Esophagus muscularis mucosa (tissue), 4 donors: ENCODE data around the gene OLFM2. TPM values are rescaled to one million over a fixed set of nuclear protein-coding genes. Genes with fewer than 3 reads are reported as not detected.

ENCODE experiments used
- DNase-seq: peaks from one replicate; pipeline ENCODE4 v3.0.0-alpha.2; 2017; ENCODE audit errors: extremely low spot score
- H3K27ac ChIP-seq, 4 donors: fragments of 200-600 bp; sonication (generic); replicated peaks in 1 of 4; 1 replicate in 3 of 4; 2 replicates in 1 of 4; pipeline ENCODE4 v1.5.1; 2016 to 2019; ENCODE audit warnings: mild to moderate bottlenecking in 1 of 4
- H3K27me3 ChIP-seq, 4 donors: fragments of 200-600 bp; sonication (generic); one replicate each; pipeline versions ENCODE4 v1.5.1 to v1.6.0; 2016 to 2019
- H3K36me3 ChIP-seq, 4 donors: fragments of 200-600 bp; sonication (generic); one replicate each; pipeline ENCODE4 v1.5.1; 2016 to 2019
- H3K4me1 ChIP-seq, 4 donors: fragments of 200-600 bp; sonication (generic); one replicate each; pipeline ENCODE4 v1.5.1; 2016 to 2019
- H3K4me3 ChIP-seq, 4 donors: fragments of 200-600 bp; sonication (generic); 1 replicate in 2 of 4; 2 replicates in 2 of 4; pipeline ENCODE4 v1.5.1; 2016 to 2019; ENCODE audit warnings: mild to moderate bottlenecking in 4 of 4, moderate library complexity in 1 of 4
- H3K9me3 ChIP-seq, 4 donors: fragments of 200-600 bp; sonication (generic); 1 replicate in 3 of 4; 2 replicates in 1 of 4; pipeline ENCODE4 v1.5.1; 2016 to 2019
- EP300 ChIP-seq: sonication (generic); formaldehyde crosslinking; IDR thresholded peaks from one replicate; pipeline ENCODE4 v1.6.1; 2017; ENCODE audit warnings: antibody characterized with exemption
- POLR2A ChIP-seq: fragments of 450-650 bp; IDR thresholded peaks from one replicate; pipeline ENCODE4 v1.6.1; 2017; ENCODE audit warnings: antibody characterized with exemption, moderate library complexity, mild to moderate bottlenecking, low read depth
- POLR2AphosphoS5 ChIP-seq, 2 donors: sonication (generic); formaldehyde crosslinking; IDR thresholded peaks; one replicate each; pipeline ENCODE4 v1.6.1; 2017; ENCODE audit warnings: antibody characterized with exemption in 2 of 2
- WGBS: methylation state at CpG from one replicate; pipeline ENCODE4 v1.1.5; 2018; 5-methylcytosine and 5-hydroxymethylcytosine counted together
- intact Hi-C: fragments of 100-400 bp; cut with DNase I; formaldehyde crosslinking; loops from one replicate; pipeline ENCODE4 v1.15.1; 2023
- total RNA-seq, 4 donors: library from RNA; depleted of rRNA; stranded (reverse); fragments of >200 nt; gene quantifications; one replicate each; pipeline versions ENCODE4 v1.1.0 to v1.2.1, GENCODE V29; 2016
- TF ChIP-seq, protein P1 (sequence below), 3 experiments: fragments of 200-600 bp in 2 of 3; fragments of 450-650 bp in 1 of 3; sonication (generic) in 2 of 3; IDR thresholded peaks; one replicate each; pipeline ENCODE4 v1.5.1; 2017 to 2019; ENCODE audit warnings: antibody characterized with exemption in 3 of 3, mild to moderate bottlenecking in 2 of 3, moderate library complexity in 1 of 3

Gene OLFM2
- total RNA-seq, 4 donors from 2014 or later = 3.6 to 17.1 (median 11.6) TPM

GRCh38 chr19:9863759-9864158 lies 72.6 kb downstream of the OLFM2 start:
- WGBS = 83% methylated on average over 5 of the region's 5 CpGs
- DNase-seq = no peak
- TF ChIP-seq, protein P1, sequence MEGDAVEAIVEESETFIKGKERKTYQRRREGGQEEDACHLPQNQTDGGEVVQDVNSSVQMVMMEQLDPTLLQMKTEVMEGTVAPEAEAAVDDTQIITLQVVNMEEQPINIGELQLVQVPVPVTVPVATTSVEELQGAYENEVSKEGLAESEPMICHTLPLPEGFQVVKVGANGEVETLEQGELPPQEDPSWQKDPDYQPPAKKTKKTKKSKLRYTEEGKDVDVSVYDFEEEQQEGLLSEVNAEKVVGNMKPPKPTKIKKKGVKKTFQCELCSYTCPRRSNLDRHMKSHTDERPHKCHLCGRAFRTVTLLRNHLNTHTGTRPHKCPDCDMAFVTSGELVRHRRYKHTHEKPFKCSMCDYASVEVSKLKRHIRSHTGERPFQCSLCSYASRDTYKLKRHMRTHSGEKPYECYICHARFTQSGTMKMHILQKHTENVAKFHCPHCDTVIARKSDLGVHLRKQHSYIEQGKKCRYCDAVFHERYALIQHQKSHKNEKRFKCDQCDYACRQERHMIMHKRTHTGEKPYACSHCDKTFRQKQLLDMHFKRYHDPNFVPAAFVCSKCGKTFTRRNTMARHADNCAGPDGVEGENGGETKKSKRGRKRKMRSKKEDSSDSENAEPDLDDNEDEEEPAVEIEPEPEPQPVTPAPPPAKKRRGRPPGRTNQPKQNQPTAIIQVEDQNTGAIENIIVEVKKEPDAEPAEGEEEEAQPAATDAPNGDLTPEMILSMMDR (IDR thresholded peaks at IDR 0.05) = no peak
- TF ChIP-seq POLR2A (no peak), POLR2AphosphoS5 (IDR thresholded peaks at IDR 0.05) (no peak), EP300 (no peak)

DNA sequence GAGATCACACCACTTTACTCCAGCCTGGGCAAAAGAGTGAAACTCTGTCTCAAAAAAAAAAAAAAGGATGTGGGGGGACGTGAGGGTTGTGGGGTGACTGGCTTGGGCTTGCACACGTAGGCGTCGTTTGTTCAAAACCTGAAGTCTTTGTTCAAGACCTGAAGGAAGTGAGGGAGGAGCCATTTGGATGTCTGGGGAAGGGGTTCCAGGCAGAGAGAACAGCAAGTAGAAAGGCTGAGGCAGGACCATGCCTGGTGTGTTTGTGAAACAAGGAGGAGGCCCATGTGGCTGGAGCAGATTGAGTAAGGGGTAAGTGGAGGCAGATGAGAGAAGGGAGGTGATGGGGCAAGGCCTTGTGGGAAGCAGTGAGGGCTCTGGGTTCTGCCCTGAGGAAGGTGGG lies 73.4 kb downstream of the OLFM2 start:
- H3K36me3 ChIP-seq = no peaks in the 10 kb centered on the region
- WGBS = 74% methylated on average over 4 of the region's 4 CpGs
- TF ChIP-seq POLR2A = no peak
- no peak for TF ChIP-seq POLR2AphosphoS5 (IDR thresholded peaks at IDR 0.05)
- TF ChIP-seq, protein P1 (IDR thresholded peaks at IDR 0.05) = no peak
- no peak for TF ChIP-seq EP300
- H3K9me3 ChIP-seq = no peaks in the 10 kb centered on the region
- no peak overlapping the region for H3K27ac ChIP-seq
- DNase-seq = no peak
- no peaks in the 10 kb centered on the region for H3K27me3 ChIP-seq
- H3K4me3 ChIP-seq = no peak overlapping the region
- intact Hi-C loops = no loop called here
- H3K4me1 ChIP-seq = no peaks in the 10 kb centered on the region

More at GRCh38 chr19:9863759-9864158, 72.6 kb downstream of the OLFM2 start:
- Histone ChIP-seq H3K27me3 (no peaks in the 10 kb centered on the region), H3K4me3 (no peak overlapping the region), H3K36me3 (no peaks in the 10 kb centered on the region), H3K9me3 (no peaks in the 10 kb centered on the region), H3K27ac (no peak overlapping the region), H3K4me1 (no peaks in the 10 kb centered on the region)
- intact Hi-C loops = no loop called here

DNA sequence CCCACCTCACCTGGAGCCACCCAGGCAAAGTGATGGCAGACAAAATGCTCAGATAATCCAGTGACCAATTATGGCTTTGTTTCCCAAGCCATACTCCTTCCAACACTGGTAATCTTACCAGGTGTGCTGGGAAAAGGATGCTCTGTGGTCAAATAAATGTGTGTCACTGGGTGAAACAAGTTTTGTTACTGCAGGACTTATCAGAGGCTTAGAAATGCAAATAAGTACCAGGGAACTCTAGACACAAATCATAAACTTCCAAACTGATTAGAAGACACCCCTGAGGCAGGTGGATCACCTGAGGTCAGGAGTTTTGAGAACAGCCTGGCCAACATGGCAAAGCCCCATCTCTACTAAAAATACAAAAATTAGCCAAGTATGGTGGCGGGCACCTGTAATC lies 74.8 kb downstream of the OLFM2 start:
- TF ChIP-seq POLR2AphosphoS5 (IDR thresholded peaks at IDR 0.05) (no peak), EP300 (no peak), POLR2A (no peak)
- TF ChIP-seq, protein P1 (IDR thresholded peaks at IDR 0.05) = no peak
- no peaks in the 10 kb centered on the region for H3K4me1 ChIP-seq
- H3K27me3 ChIP-seq = no peaks in the 10 kb centered on the region
- H3K4me3 ChIP-seq = no peak overlapping the region
- no peak overlapping the region for H3K27ac ChIP-seq
- H3K36me3 ChIP-seq = peaks cover 0 to 5% (median 0%) of the 10 kb centered on the region in 4 donors
- intact Hi-C loops = no loop called here
- 91% methylated on average over 1 of the region's 1 CpG for WGBS
- H3K9me3 ChIP-seq = no peaks in the 10 kb centered on the region
- no peak for DNase-seq

- Histone ChIP-seq H3K4me1 (no peaks in the 10 kb centered on the region), H3K9me3 (no peaks in the 10 kb centered on the region), H3K27me3 (no peaks in the 10 kb centered on the region), H3K27ac (no peak overlapping the region), H3K36me3 (peaks cover 0 to 8% (median 0%) of the 10 kb centered on the region in 4 donors), H3K4me3 (no peak overlapping the region)
- DNase-seq = no peak
- TF ChIP-seq POLR2AphosphoS5 (IDR thresholded peaks at IDR 0.05) (no peak), EP300 (no peak), POLR2A (no peak)
- TF ChIP-seq, protein P1 (IDR thresholded peaks at IDR 0.05) = no peak
- 100% methylated on average over 2 of the region's 8 CpGs for WGBS
- intact Hi-C loops = no loop called here
These were observed 75.9 kb downstream of the OLFM2 start for GRCh38 chr19:9860407-9860806.

DNA sequence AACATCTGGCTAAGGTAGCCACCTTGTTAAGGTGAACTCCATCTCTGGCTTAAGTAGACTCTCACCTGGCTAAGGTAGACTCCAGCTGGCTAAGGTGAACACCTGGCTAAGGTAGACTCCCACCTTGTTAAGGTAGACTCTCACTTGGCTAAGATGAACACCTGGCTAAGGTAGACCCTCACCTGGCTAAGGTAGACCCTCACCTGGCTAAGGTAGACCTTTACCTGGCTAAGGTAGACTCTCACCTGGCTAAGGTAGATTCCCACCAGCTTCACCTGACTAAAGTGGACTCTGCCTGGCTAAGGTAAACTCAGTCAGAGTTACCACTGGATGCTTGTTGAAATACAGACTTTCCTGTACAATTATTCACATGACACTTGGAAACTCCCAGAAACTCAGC lies 77.5 kb downstream of the OLFM2 start:
- no peak overlapping the region for H3K4me3 ChIP-seq
- no peaks in the 10 kb centered on the region for H3K27me3 ChIP-seq
- no peak for TF ChIP-seq POLR2A
- TF ChIP-seq, protein P1 (IDR thresholded peaks at IDR 0.05) = no peak
- intact Hi-C loops = no loop called here
- H3K9me3 ChIP-seq = no peaks in the 10 kb centered on the region
- peaks cover 0 to 12% (median 2%) of the 10 kb centered on the region in 4 donors for H3K36me3 ChIP-seq
- no peak for DNase-seq
- H3K27ac ChIP-seq = no peak overlapping the region
- no peaks in the 10 kb centered on the region for H3K4me1 ChIP-seq
